NCI-H146 treated with DMSO at 0.1 percent for 48 hours (cell line): ENCODE measurements around the gene PRELP.

Source experiments
- DNase-seq: peaks from one replicate; lab custom pipeline; 2025; ENCODE audit not compliant: unreplicated experiment; lab: John Stamatoyannopoulos, UW

The PRELP gene

DNA sequence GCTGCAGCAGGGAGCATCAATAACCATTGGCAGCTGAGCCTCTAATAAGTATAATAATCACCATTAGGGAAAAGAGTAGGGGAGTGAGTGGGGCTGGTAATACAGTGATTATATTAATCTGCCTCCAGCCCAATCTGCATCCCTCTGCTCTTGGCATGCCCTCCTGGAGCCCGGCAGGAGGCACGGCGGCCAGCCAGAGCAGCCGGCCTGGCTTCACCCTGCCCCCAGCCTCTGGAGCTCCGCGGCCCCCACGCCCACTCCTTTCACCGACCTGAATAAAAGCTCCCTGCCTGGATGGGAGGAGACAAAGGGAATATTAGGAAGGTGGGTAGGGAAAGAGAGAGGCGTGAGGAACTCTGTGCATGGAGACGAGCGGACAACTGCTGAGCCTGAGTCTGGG, 46.6 kb downstream of the PRELP start:
- peak; percentile 94 for DNase-seq

GRCh38 chr1:203523667-203524066, 48.1 kb downstream of the PRELP start:
- DNase-seq = no peak

- DNase-seq = no peak
Observed at GRCh38 chr1:203524152-203524551, 48.5 kb downstream of the PRELP start.

DNA sequence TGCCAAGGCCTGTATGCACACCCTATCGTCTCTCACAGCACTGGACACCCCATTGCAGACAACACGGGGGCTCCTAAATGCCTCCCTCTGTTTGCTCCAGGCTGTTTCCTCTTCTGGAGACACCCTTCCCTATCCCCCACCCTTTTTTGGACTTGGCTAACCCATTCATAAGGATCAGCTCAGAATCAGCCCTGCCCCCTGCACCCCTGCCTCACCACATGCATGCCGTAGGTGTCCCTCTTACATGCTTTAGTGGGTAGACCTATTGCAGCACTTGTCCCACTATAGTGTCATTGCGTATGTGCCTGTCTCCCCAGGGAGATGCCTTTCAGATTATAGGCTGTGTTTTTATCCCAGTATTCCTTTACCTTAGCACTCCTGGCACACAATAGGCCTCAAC, 49.2 kb downstream of the PRELP start:
- DNase-seq = no peak

GRCh38 chr1:203525685-203526084, 50.1 kb downstream of the PRELP start:
- DNase-seq = no peak

- no peak for DNase-seq
Observed at GRCh38 chr1:203526130-203526529, 50.5 kb downstream of the PRELP start.

DNA sequence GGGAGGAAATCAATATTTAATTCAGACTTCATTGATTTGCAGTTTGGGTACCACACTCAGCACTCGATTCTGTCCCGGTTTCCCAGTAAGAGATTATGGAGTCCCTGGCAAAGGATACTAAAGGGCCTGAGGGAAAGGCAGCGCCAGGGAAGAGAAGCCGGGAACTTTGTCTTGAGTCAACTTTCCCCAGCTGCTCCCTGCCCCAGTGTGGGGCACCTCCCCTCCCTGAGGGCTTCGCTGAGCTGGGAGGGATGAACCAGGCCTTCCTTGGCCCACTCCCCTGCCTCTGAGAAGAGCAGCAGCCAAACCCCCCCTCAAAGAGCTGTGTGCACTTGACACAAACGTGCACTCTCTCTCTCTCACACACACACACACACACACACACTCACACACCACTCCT, 51.0 kb downstream of the PRELP start:
- no peak for DNase-seq

DNA sequence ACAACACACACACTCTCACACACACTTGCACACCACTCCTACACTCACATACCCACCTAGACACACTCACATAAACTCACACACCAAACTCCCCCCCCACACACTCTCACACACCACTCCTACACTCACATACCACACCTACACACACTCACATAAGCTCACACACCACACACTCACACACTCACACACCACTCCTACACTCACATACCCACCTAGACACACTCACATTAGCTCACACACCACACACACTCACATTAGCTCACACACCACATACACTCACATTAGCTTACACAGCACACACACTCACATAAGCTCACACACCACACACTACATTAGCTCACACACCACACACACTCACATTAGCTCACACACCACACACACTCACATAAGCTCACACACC, 51.4 kb downstream of the PRELP start:
- DNase-seq = no peak

DNA sequence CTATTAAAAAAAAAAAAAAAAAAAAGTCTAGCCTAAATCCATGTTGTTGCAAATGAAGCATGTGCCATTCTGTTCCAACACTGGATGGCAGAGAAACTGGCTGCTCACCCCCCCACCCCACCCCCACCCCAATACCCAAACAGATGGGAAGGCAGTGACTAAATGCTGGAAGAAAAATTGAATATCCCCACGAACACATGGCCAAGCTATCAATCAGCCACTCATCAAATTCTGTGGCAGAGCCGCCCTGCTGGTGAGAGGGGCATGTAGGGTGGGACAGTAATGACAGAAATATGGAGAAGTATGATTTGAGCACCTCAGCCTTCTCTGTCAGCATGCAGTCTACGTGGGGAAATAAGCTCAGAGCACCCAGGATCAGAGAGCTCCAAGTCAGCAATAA, 52.5 kb downstream of the PRELP start:
- DNase-seq = no peak

DNA sequence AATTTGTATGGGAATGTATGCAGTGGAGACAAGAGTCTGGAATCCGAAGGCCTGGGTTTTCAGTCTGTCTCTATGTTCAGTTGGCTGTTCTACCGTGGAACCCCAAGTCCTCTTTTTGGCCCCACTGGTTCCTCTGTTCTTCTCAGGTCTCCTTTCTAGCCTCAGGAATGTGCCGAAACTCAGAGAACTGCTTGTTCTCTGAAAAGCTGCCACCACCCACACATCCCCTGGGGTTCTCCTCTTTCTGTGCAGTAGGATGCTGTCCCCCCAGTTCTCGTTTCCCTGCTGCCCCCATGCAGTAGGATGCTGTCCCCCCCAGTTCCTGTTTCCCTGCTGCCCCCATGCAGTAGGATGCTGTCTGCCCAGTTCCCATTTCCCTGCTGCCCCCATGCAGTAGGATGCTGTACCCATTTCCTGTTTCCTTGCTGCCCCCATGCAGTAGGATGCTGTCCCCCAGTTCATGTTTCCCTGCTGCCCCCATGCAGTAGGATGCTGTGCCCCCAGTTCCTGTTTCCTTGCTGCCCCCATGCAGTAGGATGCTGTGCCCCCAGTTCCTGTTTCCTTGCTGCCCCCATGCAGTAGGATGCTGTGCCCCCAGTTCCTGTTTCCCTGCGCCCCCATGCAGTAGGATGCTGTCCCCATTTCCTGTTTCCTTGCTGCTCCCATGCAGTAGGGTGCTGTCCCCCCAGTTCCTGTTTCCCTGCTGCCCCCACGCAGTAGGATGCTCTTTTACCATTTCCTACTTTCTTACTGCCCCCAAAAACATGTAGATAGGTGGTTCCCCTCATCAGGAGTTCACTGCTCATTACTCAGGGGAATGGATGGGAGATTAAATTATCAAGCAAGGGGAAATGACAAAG, 53.6 kb downstream of the PRELP start:
- no peak for DNase-seq

- no peak for DNase-seq
Observed at GRCh38 chr1:203531063-203531462, 55.5 kb downstream of the PRELP start.

DNA sequence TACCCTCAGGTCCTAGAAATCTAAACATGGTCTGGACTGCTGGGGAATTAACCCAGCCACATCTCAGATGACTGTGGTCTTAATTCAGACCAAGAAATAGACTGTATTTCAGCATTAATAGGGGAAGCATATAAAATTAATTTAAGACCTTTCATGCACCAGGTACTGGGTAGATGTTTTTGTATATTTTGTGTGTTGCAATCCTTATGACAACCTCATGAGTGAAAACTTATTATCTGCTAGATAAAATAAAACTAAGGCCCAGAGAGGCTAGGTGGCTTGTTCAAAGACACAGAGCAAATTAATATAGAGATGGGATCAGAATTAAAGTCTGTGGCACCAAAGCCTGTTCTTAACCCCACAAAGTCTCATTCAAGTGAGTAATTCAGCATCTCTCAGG, 58.4 kb downstream of the PRELP start:
- DNase-seq = no peak

DNA sequence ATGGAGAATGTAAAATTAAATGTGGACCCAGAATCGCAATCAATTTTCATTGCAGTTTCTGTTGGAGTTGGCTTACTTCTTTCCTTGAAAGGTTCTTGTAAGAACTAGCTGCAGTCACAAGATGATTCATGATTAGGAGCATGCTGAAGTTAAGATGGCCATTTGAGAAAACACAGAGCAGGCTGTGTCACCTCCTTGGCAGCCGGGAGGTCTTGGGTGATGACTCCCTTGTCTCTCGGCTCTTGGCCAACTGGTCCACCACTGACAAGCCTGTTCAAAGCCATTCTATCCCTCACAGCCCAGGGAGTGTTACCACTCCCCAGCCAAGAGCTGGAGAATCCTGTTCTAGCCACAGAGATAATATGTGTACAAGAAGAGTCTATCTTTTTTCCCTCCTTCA, 58.9 kb downstream of the PRELP start:
- DNase-seq = no peak

DNA sequence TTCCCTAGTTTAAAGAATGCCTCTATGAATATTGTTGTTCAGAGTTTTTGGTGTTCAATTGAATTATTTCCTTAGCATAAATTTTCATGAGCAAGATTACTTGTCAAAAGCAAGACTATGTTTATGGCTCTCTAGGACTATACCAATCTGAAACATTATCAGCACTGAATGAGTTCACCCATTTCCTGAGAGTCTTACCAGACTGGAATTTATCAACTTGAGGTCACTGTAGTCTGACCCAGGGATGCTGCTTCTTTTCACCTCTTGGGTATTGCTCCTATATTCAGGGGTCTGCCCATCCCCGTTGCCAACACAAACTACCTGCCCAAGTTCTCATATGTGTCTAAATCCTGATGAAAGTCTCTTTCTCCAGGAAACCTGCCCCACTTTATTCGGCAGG, 61.0 kb downstream of the PRELP start:
- no peak for DNase-seq

GRCh38 chr1:203536980-203537455, 61.4 kb downstream of the PRELP start:
- DNase-seq = peak; percentile 84

DNA sequence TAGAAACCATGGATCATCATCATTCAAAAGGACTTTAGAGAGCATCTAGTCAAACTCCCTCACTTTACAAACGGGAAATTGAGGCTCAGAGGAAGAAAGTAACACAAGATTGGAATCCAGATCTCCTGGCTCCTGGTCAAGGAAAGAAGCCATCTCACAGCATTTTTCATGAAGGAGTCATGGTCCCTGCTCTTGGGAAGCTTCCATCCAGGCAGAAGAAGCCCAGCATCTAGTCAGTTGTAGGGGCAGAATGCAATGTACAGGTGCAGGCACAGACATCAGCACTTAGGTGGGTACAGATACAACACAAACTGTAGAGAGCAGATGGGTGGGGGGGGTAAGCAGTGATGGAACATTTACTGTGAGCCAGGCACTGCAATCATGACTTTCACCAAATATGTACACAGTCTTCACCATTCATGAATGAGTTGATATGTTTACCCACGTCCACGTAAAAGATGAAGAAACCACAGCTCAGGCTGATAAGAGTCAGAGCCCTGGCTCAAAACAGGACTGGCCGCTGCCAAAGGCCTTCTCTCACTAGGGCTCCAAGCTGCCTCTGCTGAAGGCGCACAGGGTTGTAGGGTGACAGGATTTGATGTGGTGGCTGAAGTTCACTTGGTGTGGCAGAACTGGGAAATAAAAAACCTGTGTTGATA, 62.3 kb downstream of the PRELP start:
- DNase-seq = peak; percentile 88

DNA sequence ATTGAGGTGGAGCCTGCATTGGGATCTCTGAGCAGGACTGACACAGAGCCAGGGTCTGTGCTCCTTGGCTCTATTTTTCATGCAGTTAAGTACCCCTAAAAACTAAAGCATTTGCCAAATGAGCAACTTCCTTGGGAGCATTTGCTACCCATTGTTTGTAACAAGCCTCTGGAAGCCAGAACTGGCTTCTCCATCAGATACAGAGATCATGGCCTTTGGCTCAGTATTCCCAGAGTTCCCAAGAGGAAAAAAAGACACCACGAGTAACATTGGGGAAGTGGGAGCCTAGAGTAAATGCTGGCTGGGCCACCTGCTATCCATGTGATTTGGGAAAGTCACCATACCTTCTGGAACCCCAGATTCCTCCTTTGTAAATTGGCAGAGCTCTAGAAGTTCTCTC, 63.1 kb downstream of the PRELP start:
- no peak for DNase-seq

GRCh38 chr1:203539831-203540546, 64.4 kb downstream of the PRELP start:
- no peak for DNase-seq
